GM13977 (cell line): ENCODE results near the gene FAM171A1.

Source experiments
- DNase-seq: peaks from one replicate; pipeline ENCODE4 v3.0.0; 2012; ENCODE audit warnings: low spot score
- CTCF ChIP-seq: IDR thresholded peaks from 2 replicates; pipeline ENCODE4 v1.5.1; 2012; ENCODE audit warnings: mild to moderate bottlenecking, control low read depth; ENCODE audit not compliant: insufficient read depth; ENCODE audit errors: extremely low read depth, missing control alignments
- in situ Hi-C: fragments of 300-500 bp; cut with MboI; formaldehyde crosslinking; loops from one replicate; pipeline ENCODE4 v1.12.0; 2022; ENCODE audit warnings: low sequenced_read_pairs, low pct_unique_long_range_greater_than_20kb, mixed read lengths, inconsistent platforms; ENCODE audit not compliant: unreplicated experiment

FAM171A1 gene

GRCh38 chr10:15374156-15374555 is 3.1 kb upstream of the FAM171A1 start:
- in situ Hi-C loops: no loop called here
- no peak for TF ChIP-seq CTCF
- DNase-seq: peak; percentile 70

- DNase-seq: no peak
- in situ Hi-C loops: no loop called here
- no peak for TF ChIP-seq CTCF
These were observed 2.1 kb upstream of the FAM171A1 start for GRCh38 chr10:15373199-15373598.

- DNase-seq: peak; percentile 60
- TF ChIP-seq CTCF: no peak
- in situ Hi-C loops: no loop called here
These were observed 755 bp downstream of the FAM171A1 start for GRCh38 chr10:15370212-15370855.

GRCh38 chr10:15369256-15370211 is 1.6 kb downstream of the FAM171A1 start:
- TF ChIP-seq CTCF: no peak
- in situ Hi-C loops: no loop called here
- DNase-seq: no peak

GRCh38 chr10:15368101-15368855 is 2.8 kb downstream of the FAM171A1 start:
- in situ Hi-C loops: no loop called here
- no peak for TF ChIP-seq CTCF
- no peak for DNase-seq

- no peak for DNase-seq
- in situ Hi-C loops: no loop called here
- no peak for TF ChIP-seq CTCF
These were observed 3.6 kb downstream of the FAM171A1 start for GRCh38 chr10:15367296-15368085.
